ENCODE results near the gene MAP3K2. TPM values are rescaled to one million over a fixed set of nuclear protein-coding genes. Genes with fewer than 3 reads are reported as not detected.

MAP3K2 gene
- total and polyA plus RNA-seq, 2 of the 8 experiments (the other 6 are each of a cell fraction or from before 2014, with no cell fraction given), result 2.0 to 23.2 TPM

DNA sequence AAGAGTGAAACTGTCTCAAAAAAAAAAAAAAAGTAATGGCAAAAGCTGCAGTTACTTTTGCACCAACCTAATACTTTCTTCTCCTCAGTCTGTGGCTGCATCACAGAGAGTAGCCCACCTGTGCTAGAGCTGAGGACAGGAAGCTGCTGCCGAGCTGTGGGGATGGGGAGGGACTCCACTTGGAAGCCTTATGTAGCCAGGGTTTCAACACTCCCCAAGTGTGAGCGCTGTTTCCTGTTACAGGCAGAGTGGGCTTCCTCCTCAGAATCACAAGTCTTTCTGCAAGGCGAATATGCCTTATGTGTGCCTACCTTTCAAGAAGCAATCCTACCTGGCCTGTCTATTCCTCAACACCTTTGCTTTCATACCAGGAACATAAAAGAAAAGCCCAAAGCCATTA lies 131.4 kb downstream of the MAP3K2 start:
- Histone ChIP-seq H3K4me2 (ENCODE audit: insufficient read depth in 1 of 2, low read depth in 2 of 2, low read length in 2 of 2) (no peak overlapping the region), H2BK15ac (ENCODE audit: low read length) (no peak overlapping the region), H2BK120ac (replicated peaks; ENCODE audit: low read depth, low read length) (no peak overlapping the region), H4K5ac (ENCODE audit: insufficient read length, low read depth, low read length) (no peak overlapping the region), H3K9me3 (ENCODE audit: insufficient read depth in 2 of 2, low read depth in 1 of 2, low read length in 1 of 2) (no peaks in the 10 kb centered on the region), H3K79me1 (ENCODE audit: low read depth, low read length) (no peaks in the 10 kb centered on the region), H4K8ac (ENCODE audit: extremely low read depth, insufficient read depth, low read length) (no peak overlapping the region), H3K4me1 (replicated peaks in 1 of 4; ENCODE audit: control insufficient read depth in 3 of 4, insufficient read depth in 4 of 4, low read length in 3 of 4) (no peaks in the 10 kb centered on the region), H3K23me2 (ENCODE audit: low read depth, low read length) (no peaks in the 10 kb centered on the region), H2AK5ac (ENCODE audit: low read depth, low read length) (no peak overlapping the region), H3K23ac (ENCODE audit: insufficient read length) (no peak overlapping the region), H3K36me3 (ENCODE audit: control insufficient read depth in 2 of 4, insufficient read depth in 4 of 4, low read length in 3 of 4) (peaks cover 8 to 51% (median 31%) of the 10 kb centered on the region in 4 experiments), H4K20me1 (replicated peaks in 1 of 2; ENCODE audit: control insufficient read depth in 1 of 2, insufficient read depth in 2 of 2, low read length in 2 of 2) (peaks cover 0 to 5% of the 10 kb centered on the region in 2 experiments), H3K27me3 (replicated peaks in 1 of 4; ENCODE audit: control insufficient read depth in 3 of 4, extremely low read depth in 1 of 4, insufficient read depth in 3 of 4, low read length in 3 of 4) (no peaks in the 10 kb centered on the region), H3K56ac (replicated peaks; ENCODE audit: insufficient read length, low read depth, low read length) (no peak overlapping the region), H4K91ac (replicated peaks; ENCODE audit: insufficient read length, low read length) (no peak overlapping the region), H3K14ac (ENCODE audit: insufficient read length) (no peak overlapping the region), H3K4ac (replicated peaks; ENCODE audit: insufficient read length, low read depth, low read length) (no peak overlapping the region), H3K18ac (ENCODE audit: extremely low read depth, low read length) (no peak overlapping the region), H3K4me3 (ENCODE audit: extremely low read depth in 1 of 4, insufficient read depth in 2 of 4, low read depth in 3 of 4, low read length in 4 of 4) (no peak overlapping the region), H2BK5ac (ENCODE audit: low read depth, low read length) (no peak overlapping the region), H3K9ac (replicated peaks in 1 of 4; ENCODE audit: extremely low read depth in 1 of 4, low read depth in 3 of 4, low read length in 3 of 4) (no peak overlapping the region), H3K79me2 (ENCODE audit: control insufficient read depth in 1 of 2, insufficient read depth in 2 of 2, low read length in 2 of 2) (no peaks in the 10 kb centered on the region), H3K27ac (ENCODE audit: low read depth, low read length) (no peak overlapping the region), H2AFZ (ENCODE audit: low read length) (no peak overlapping the region), H2BK12ac (ENCODE audit: low read depth, low read length) (no peak overlapping the region), H2BK20ac (ENCODE audit: low read length) (no peak overlapping the region)
- WGBS, 2 experiments (ENCODE audit: extremely low coverage in 1 of 2, insufficient coverage in 1 of 2, insufficient read length in 1 of 2, insufficient replicate concordance in 2 of 2, low coverage in 1 of 2, low lambda C conversion rate in 2 of 2, missing lambda C conversion rate in 1 of 2), result 82% methylated on average over 3 of the region's 3 CpGs; no CpG with 5 or more reads in 1 of the 2 experiments
- POLR2A ChIA-PET (ENCODE audit: partially characterized antibody), result interaction anchor here (0.9 kb wide), 1 partner anchor 108 kb away, joined by 3 read pairs; no protein-coding TSS in a partner anchor
- DNase-seq (ENCODE audit: low read depth in 1 of 2, low spot score in 2 of 2), result no peak
- FAIRE-seq, result no peak
- CTCF ChIA-PET (ENCODE audit: partially characterized antibody), result interaction anchor here (0.7 to 2.0 kb wide), 2 partner anchors 59 to 199 kb away, joined by 3 to 7 read pairs; no protein-coding TSS in a partner anchor
- no peak for TF ChIP-seq PHF8 (conservative IDR thresholded peaks at IDR 0.05; ENCODE audit: low read depth, low read length)
- no peak for TF ChIP-seq RXRA (IDR thresholded peaks at IDR 0.05; ENCODE audit: insufficient read depth, low read depth, low read length)
- no peak for TF ChIP-seq GABPA (IDR thresholded peaks at IDR 0.05; ENCODE audit: borderline replicate concordance, insufficient read depth, low read length)
- no peak for TF ChIP-seq POLR2A (IDR thresholded peaks at IDR 0.05; ENCODE audit: control extremely low read depth in 1 of 2, low read depth in 2 of 2, low read length in 2 of 2)
- TF ChIP-seq MAFK (IDR thresholded peaks at IDR 0.05; ENCODE audit: low read depth, low read length), result no peak
- TF ChIP-seq SIX5 (IDR thresholded peaks at IDR 0.05; ENCODE audit: low read depth, low read length), result no peak
- TF ChIP-seq RFX5 (IDR thresholded peaks at IDR 0.05; ENCODE audit: borderline replicate concordance, low read depth, low read length), result no peak
- TF ChIP-seq EZH2 (IDR thresholded peaks at IDR 0.05; ENCODE audit: low read depth, low read length, severe bottlenecking), result no peak
- TF ChIP-seq RAD21 (IDR thresholded peaks at IDR 0.05 in 1 of 2, conservative IDR thresholded peaks at IDR 0.05 in 1 of 2; ENCODE audit: low read depth in 2 of 2, low read length in 2 of 2), result no peak
- no peak for TF ChIP-seq KDM5A (IDR thresholded peaks at IDR 0.05; ENCODE audit: low read length)
- no peak for TF ChIP-seq RBBP5 (IDR thresholded peaks at IDR 0.05; ENCODE audit: borderline replicate concordance, low read depth, low read length)
